ENCODE measurements around the gene BZW2.
"Not testable (repeated sequence)": the region's sequence is repeated elsewhere in the genome, so short reads cannot be mapped to it uniquely, and the experiment has no call there.

Gene BZW2

DNA sequence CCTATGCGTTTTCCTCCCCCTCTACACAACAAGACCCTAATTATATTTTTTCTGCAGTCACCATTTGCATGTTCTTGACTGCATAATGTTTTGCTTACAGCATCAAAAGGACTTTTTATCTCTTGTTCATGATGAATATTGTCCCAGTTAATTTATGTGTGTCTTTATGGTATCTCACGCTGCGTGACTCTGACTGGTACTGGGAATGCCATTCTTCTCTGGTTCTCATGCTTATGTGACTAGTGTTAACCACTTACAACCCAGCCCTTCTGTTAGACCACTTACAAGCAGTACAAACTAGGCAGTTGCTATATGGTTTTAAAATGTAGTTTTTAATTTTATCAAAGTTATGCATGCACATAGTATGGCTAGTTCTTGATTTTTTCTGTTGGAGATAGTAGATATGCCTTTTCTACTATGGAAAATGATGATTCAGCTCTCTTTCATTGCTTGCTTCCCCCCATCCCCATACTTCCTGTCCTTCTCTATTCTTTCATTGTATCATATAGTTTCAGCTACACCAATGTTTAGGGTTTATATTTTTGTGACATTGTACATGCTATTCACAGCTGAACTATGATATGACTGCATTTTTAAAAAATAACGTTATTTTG, 24.9 kb downstream of the BZW2 start:
- DNase-seq (ENCODE audit: low read depth in 2 of 2) = no peak

DNA sequence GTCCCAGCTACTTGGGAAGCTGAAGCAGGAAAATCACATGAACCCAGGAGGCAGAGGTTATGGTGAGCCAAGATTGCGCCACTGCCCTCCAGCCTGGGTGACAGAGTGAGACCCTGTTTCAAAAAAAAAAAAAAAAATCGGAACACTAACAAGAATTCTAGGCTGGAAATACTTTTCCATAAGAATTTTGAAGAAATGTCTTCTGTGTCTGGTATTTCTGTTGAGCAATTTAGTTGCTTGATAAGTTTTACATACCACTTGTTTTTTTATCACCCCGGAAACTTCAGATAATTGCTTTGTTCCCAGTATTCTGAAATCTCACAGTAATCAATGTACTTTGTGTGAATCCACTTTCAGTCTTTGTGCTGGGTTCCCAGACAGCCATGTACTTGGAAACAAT, 25.8 kb downstream of the BZW2 start:
- no peak for DNase-seq (ENCODE audit: low read depth in 2 of 2)

DNA sequence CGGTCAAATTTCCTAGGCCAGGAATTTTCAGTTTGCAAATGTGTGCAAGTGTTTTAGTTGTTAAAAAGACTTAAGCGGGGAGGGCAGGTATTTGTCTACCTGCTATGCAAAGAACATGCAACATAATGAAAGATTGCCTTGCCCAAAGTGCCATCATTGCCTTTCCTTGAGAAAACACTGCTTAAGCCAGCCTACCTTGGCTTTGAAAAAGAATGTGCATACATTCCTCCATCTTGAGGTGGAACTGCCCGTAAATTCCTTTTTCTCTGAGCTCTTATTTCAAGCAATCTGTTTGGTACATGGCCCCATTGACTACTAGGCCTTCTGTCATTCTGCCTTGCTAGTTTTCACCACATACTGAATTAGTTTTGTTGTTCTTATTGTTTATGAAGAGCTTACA, 29.3 kb downstream of the BZW2 start:
- no peak for DNase-seq (ENCODE audit: low read depth in 2 of 2)

DNA sequence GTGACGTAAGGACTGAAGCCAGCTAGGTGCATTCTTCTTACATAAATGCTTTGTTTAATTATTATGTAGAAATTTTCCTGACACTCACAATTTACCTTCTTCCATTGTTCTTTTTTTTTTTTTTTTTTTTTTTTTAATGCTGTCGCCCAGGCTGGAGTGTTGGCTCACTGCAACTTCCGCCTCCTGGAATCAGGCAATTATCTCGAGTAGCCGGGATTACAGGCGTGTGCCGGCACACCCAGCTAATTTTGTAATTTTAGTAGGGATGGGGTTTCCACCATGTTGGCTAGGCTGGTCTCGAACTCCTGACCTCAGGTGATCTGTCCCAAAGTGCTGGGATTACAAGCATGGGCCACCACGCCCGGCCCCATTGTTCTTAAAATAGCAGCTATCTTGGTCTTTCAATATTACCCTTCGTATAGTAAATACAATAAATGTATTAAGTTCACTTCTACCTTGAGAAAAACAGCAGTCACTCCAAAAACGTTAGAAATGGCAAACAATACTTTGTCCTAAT, 32.1 kb downstream of the BZW2 start:
- DNase-seq (ENCODE audit: low read depth in 2 of 2) = no peak

DNA sequence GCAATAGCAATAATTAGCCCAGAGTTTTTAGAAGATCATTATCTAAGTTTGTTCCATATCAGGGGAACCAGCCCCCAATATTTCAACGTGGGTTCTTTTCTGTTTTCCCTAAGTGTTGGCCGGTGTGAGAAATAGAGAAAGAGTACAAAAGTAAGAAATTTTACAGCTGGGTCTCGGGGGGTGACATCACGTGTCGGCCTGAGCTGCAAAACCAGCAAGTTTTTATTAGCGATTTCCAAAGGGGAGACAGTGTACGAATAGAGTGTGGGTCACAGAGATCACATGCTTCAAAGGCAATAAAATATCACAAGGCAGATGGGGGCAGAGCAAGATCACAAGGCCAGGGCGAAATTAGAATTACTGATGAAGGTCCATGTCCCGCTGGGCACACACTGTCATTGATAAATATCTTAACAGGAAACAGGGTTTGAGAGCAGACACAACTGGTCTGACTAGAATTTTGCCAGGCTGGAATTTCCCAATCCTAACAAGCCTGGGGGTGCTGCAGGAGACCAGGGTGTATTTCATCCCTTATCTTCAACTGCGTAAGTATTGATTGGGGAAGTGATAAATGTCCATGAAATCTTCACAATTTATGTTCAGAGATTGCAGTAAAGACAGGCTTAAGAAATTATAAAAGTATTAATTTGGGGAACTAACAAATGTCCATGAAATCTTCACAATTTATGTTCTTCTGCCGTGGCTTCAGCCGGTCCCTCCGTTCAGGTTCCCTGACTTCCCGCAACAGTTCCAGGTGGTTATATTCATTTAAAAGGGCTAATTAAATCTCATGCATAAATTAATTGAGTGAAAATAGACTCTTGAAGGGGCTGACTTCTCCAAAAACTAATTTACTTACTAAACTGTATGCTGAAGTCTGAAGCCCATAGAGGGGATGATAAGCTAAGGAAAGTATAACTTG, 32.9 kb downstream of the BZW2 start:
- not testable (repeated sequence) for DNase-seq (ENCODE audit: low read depth in 2 of 2)

DNA sequence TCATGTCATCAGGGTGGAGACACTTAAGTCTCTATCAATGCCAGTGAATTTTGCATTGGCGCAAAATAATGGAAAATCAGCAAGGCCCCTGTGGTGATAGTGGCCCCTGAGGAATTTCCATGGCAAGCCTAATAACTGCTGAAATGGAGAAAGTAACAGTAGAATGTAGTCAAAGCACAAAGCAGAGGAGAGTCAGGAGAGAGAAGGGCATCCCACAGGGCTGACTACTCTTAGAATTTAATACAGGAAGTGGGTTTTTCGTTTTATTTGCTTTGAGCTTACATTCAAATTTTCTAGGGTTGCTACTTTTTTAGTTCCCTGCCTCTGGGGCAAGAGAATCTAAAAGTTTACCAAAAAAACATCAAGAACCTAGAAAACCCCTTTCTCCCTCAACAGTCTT, 39.0 kb downstream of the BZW2 start:
- no peak for DNase-seq (ENCODE audit: low read depth in 2 of 2)

DNA sequence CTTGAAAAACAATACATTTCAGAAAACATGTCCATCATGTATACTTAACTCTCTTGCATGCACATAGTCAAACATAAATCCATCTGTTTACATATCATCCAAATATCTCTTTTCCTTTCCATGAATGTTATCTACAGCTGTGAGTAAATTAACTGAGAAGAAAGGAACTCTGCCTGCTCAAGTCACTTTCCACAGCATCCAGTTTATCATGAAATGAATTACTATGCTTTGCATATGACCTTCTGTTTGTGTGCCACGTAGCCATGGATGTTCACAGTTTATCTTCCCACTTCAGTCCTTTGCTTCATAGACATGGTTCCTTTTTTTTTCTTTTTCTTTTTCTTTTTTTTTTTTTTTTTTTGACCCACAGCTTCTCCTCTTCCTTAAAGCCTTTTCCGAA, 39.6 kb downstream of the BZW2 start:
- no peak for DNase-seq (ENCODE audit: low read depth in 2 of 2)

DNA sequence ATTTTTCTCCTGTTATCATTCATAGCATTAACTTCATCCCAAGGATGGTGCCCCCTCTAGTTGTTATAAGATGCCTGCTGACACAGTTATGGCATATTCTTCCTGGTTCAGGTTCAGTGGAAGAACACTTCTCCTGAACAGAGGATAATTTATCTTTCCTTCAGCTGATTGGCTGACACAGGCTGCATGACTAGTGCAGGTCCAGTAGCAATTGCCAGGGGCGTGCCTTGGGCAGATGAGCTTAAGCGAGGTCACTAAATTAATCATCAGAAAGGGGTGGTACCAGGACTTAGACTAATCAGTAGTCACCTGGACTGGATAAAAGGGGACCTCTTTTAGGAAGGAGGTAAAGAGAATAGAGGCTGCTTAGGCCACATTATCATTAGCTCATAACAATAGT, 42.3 kb downstream of the BZW2 start:
- DNase-seq (ENCODE audit: low read depth in 2 of 2) = no peak

DNA sequence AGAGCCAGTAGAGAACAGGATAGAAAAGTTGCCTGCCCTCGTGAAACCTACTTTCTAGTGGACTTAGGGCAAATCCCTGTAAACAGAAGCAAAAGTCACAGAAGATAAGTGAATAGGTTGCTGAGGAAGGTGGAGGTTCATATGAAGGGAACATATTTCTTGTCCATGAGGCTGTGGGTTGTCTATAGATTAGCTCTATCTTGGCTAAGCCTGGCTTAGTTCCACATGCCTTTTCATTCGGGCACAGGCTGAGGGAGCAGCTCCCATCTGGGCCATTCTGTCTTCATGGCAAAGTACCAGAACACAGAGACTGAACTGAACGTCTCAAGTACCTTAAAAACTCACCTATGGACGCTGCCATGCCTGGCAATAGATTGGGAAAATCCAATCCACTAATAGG, 45.3 kb downstream of the BZW2 start:
- no peak for DNase-seq (ENCODE audit: low read depth in 2 of 2)

DNA sequence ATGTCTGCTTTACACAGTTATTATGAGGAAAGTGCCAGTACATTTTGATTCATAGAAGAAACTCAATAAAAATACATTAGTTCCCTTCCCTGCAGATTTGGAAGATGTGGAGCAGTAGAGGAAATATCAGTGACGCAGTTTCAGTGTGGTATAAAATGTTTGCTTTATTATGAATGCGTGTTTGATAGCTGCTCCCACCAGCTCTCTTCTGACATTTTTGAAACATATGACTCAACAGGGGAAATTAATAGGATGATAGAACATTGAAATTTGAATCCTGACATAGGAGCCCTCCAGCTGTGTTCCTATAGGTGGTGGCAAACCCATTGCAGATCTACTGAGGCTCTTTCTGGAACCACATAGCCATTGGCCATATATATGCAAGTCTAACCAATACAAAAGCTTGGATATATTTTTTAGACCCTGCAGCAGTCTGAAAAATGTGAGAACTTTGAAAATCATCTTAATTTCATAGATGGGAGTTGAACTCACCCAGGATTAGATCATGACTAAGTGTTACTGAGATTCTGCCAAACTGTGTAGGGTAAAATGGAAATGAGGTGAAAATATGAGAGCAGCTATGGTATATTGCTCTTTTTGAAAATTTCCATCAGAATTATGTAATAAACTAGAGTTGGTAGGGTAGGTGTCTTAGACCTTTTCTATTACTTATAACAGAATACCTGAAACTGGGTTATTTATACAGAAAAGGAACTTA, 47.8 kb downstream of the BZW2 start:
- DNase-seq (ENCODE audit: low read depth in 2 of 2) = no peak

DNA sequence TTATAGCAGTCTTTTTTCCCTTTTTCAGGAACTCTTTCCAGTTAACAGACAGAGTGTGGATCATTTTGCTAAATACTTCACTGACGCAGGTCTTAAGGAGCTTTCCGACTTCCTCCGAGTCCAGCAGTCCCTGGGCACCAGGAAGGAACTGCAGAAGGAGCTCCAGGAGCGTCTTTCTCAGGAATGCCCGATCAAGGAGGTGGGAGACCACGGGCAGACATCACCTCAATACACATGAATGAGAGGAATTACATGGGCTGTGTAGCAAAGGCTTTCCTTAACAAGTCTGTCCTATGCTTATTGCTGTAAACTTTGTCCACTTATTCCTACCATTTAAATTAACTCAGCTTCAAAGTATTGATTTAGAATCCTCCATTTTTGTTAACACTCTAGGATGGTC, 48.8 kb downstream of the BZW2 start:
- DNase-seq (ENCODE audit: low read depth in 2 of 2) = no peak

DNA sequence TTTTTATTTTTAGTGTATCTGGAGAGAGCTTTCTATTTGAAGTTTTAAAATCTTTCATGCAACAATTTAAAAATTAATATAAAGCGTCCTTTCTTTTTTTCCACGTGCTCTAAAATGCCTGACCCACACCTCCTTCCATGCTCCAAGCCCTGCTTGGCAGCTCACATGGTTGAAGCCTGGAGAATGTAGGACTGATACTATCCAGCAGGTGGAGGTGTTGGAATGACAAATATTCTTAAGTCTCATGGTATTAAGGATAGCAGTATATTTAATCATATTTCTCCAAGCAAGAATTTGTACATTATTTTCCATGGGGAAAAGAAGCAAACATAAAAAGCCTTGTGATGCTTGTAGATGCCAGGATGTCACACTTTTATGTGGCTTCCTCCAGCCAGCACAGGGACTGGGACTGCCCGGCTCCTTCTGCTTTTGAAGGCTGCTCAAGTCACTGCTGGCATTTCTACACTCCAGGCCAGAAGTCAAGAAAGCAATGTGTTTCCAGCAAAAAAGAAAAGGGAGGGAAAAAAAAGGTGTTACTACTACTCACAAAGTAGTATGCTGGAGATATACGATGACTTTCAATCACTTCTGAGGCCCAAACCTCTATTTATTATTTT, 49.7 kb downstream of the BZW2 start:
- no peak for DNase-seq (ENCODE audit: low read depth in 2 of 2)

DNA sequence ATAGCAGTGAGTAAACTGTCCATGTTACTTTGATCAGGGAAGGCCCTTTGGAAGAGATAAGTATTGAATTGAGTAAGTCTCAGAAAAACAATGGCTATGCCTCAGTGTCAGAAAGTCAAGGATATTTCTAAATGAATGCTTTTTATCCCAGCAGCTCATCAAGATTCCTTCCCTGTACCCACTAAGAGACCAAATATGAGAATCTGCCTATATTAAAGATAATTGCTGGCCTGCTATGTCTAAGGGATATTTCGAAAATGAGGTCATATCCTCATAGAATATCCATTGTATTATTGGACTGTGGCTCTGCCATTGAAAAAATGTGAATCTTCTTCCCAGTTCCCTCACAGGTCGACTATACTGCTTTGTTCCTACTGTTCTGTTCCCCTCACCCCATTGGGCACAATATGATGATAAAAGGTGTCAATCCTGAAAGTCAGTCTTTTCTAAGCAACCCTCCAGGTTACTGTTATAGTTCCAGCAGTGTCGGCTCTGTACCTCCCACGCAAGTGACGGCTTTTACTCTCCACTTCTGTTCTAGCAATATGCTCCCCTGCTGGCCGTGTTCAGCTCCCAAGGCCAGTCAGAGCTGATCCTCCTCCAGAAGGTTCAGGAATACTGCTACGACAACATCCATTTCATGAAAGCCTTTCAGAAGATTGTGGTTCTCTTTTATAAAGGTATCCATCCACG, 51.7 kb downstream of the BZW2 start:
- DNase-seq (ENCODE audit: low read depth in 2 of 2) = no peak

DNA sequence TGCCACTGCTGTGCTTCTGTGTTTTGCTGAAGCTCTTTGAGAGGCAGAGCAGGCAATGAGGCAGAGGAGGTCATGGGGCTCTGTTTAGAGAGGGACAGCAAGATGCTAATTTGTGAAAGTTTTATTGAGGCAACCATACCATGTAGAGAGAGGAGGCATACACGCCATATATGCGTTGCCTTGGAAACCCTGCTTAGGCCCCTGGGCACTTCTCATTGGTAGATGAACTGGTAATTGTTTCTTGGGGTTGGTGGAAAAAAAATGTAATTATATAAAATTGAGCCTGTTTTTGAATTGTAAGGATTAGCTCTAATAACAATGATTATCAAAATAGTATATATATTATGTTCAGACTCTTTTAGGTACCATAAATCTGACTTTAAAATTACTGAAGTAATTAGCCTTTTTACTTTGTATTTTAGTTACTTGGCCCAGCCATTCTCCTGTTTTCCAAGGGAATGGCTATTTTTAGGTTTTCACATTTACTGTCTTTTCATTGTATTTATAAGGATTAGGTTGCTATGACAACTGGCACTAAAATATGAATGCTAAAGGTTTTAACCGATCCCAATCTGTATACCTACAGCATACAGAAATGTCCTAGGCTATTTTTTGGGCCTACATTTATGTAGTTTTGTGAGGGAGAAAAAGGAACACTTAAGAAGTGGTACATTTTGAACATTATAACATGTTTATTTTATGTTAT, 52.4 kb downstream of the BZW2 start:
- no peak for DNase-seq (ENCODE audit: low read depth in 2 of 2)

DNA sequence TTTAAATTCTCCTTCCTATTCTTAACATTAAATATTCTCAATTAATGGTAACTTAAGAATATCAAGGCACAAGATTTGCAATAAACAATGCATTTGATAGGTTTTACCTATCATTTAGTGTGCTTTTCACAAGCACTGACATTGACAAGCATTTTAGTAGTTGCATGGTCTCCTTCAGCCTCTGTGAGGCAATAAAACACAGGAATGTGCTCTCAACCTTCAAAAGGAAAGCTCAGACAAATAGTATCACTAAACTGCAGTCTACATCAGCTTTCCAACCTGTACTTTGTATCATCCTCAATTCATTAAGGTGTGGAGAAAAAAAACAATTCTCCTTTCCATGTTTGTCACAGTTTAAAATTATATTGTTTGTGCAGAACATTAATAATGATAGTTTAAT, 56.5 kb downstream of the BZW2 start:
- no peak for DNase-seq (ENCODE audit: low read depth in 2 of 2)

DNA sequence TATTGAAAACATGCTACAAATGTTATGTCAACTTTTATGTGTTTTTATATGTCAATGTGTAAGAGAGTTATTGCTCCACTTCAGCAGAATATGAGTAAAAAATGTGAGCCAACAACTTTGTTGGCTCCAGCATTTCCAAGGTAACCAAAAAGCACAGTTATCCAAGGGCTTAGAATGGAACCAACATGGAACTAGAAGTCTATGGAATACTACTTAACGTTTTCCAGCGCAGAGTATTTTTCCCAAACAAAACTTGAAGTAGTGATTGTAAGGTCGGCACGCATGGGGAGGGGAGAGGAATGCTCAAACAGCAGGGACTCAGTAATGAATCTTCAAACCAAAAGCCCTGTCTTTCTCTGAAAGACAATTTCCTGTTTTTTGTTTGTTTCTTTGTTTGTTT, 62.5 kb downstream of the BZW2 start:
- no peak for DNase-seq (ENCODE audit: low read depth in 2 of 2)

DNA sequence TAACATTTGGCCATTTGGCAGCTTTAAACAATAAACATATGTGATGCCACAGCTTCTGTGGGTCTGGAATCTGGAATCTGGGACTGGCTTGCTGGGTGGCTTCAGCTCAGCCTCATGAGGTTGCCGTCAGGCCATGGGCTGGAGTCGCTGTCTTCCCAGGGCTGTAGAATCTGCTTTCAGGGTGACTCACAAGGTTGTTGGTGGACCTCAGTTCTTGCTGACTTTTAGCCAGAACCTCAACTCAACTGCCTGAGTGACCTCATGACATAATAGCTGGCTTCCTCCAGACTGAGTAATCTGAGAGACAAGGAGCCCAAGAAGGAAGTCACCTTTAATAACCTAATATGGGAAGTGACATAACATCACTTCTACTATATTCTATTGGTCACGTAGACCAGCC, 63.0 kb downstream of the BZW2 start:
- DNase-seq (ENCODE audit: low read depth in 2 of 2) = no peak

DNA sequence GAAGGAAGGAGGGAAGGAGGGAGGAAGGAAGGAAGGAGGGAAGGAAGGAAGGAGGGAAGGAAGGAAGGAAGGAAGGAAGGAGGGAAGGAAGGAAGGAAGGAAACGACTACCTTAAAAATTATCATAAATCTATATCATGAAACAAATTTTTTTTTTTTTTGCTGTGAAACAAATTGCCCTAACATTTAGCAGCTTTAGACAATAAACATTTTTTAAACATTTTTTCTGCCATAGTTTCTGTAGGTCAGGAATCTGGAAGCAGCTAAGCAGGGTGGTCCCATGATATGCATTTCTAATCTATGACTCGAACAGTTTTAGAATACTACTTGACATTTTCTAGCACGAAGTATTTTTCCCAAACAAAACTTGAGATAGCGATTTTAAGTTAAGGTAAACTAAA, 64.7 kb downstream of the BZW2 start:
- no peak for DNase-seq (ENCODE audit: low read depth in 2 of 2)

DNA sequence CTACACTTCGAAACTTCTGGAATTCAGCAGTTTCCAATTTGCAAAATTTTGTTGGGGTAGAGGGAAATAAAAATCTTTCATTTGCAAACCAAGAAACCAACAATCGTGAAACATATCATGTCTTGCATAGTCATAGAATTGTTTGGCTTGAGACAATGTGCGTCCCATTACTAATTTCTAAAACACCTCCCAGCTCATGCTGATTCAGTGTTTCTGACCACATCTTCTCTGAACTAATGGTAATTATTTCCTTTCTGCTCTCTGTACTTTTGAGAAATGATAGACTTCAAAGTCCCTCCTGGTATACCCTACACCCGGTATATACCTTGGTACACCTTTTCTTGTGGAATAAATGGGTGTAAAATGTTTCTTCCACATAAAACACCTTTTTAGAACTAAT, 65.7 kb downstream of the BZW2 start:
- DNase-seq (ENCODE audit: low read depth in 2 of 2) = no peak

DNA sequence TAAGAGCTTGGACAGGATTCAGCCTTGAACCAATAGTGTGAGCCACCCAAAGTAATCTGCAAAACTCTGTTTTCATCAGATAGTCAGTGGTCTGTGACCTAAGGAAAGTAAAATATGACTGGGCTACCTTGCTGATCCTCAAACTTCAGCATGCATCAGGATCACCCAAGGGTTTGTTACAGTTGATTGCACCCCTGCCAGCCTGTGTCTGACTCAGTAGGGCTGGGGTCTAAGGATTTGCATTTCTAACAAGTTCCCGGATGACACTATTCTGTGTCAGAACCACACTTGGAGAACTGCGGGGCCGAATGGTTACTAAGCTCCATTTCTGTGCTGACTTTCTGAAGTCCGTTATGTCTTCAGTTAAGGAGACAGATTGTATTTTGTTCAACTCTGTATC, 66.9 kb downstream of the BZW2 start:
- peak in 1 of 2 donors; percentile 21 for DNase-seq (ENCODE audit: low read depth in 2 of 2)

DNA sequence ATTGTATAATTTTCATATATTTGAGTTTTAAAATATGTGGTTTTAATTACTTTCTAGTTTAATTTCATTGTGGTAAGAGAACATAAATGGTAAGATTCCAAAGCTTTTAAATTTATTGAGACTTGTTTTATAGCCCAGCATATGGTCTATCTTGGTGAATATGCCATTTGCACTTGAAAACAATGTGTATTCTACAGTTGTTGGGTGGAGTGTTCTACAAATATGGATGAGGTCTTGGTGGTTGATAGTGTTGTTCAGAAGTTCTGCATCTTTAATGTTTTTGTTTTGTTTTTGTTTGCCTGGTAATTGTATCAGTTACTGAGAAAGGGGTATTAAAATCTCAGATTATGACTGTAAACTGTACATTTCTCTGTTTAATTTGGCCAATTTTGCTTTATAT, 69.9 kb downstream of the BZW2 start:
- DNase-seq (ENCODE audit: low read depth in 2 of 2) = no peak
